GM19467 (cell line): ENCODE measurements around the gene ZFAND4.
"Not testable (repeated sequence)": the region's sequence is repeated elsewhere in the genome, so short reads cannot be mapped to it uniquely, and the experiment has no call there.

Source experiments
- ATAC-seq: cut with Tn5 transposase; IDR thresholded peaks from one replicate; pipeline ENCODE4 v1.9.1; 2021; ENCODE audit warnings: mild to moderate bottlenecking, moderate library complexity; ENCODE audit not compliant: unreplicated experiment

Gene ZFAND4

DNA sequence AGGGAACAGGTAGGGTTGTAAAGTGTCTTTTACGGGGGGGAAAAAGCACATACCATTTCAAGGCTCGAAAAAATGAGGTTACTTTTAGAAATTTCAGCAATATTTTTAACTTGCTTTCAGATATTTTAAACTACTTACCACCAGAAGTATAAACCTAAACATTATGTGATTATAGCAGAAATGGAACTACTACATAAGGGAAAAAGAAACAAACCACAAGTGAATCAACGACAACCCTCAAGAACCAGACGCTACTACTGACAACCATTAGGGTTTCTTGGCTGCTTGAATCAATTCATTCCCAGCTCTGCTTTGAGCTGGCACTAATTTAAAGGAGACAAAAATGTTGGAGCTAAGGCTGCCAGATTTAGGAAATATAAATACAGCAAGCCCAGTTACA lies 80.1 kb downstream of the ZFAND4 start:
- no peak for ATAC-seq

DNA sequence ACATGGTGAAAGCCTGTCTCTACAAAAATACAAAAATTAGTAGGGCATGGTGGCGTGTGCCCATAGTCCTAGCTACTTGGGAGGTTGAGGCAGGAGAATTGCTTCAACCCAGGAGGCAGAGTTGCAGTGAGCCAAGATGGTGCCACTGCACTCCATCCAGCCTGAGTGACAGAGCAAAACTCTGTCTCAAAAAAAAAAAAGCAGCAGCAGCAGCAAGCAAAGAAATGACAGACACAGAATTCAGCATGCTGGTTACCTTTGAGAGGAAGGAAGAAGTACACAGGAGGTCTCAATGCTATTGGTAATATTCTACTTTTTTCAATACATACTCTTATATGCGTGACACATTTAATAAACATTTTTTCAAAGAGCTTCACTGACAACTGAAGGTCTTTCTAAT lies 81.3 kb downstream of the ZFAND4 start:
- ATAC-seq = no peak

DNA sequence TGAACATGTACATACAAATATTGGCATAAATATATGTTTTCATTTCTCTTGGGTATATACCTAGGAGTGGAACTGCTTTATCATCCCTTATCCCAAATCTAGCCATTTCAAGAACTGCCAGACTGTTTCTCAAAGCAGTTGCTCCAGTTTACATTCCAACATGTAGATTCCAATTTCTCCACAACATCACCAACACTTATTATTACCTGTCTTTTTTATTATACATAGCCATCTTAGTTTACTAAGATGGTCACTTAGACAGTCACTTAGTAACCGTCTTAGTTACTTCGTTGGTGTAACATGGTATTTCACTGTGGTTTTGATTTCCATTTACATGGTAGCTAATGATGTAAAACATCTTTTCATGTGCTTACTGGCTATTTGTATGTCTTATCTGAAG lies 82.7 kb downstream of the ZFAND4 start:
- ATAC-seq = no peak

- ATAC-seq = no peak
Measured at GRCh38 chr10:45589009-45589408, 83.6 kb downstream of the ZFAND4 start.

GRCh38 chr10:45586028-45586824 lies 86.3 kb downstream of the ZFAND4 start:
- no peak for ATAC-seq

DNA sequence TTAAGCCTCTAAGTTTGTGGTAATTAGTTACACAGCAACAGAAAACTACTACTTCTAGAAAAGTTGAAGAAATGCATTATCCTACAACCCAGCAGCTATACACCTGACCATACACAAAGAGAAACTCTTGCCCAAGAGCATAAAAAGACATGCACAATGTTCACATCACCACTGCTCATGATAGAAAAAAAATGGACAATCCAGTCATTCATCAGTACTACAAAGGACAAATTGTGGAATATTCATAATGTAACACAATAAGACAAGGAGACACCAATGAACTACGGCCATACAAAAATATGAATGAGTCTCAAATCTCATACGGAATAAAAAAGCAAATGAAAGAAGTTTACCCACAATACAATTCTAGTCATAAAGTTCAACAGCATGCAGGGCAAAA lies 87.4 kb downstream of the ZFAND4 start:
- no peak for ATAC-seq

DNA sequence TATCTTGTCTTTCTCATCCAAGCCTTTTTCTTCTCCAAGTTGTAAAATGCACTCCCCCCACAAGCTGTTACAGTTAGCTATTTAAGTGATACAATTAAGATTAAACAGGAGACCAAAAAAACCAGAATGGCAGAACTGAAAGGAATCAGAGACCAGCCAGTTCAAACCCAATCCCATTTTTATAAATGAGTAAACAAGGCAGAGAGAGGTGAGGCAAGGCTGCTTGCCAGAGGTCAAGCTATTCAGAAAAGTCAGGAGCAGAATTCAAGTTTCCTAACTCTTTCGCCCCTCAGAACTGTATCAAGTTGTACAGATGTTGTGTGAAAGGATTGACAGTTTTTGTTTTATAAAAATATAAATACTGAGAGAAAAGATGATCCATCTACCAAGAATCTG lies 90.2 kb downstream of the ZFAND4 start:
- no peak for ATAC-seq

DNA sequence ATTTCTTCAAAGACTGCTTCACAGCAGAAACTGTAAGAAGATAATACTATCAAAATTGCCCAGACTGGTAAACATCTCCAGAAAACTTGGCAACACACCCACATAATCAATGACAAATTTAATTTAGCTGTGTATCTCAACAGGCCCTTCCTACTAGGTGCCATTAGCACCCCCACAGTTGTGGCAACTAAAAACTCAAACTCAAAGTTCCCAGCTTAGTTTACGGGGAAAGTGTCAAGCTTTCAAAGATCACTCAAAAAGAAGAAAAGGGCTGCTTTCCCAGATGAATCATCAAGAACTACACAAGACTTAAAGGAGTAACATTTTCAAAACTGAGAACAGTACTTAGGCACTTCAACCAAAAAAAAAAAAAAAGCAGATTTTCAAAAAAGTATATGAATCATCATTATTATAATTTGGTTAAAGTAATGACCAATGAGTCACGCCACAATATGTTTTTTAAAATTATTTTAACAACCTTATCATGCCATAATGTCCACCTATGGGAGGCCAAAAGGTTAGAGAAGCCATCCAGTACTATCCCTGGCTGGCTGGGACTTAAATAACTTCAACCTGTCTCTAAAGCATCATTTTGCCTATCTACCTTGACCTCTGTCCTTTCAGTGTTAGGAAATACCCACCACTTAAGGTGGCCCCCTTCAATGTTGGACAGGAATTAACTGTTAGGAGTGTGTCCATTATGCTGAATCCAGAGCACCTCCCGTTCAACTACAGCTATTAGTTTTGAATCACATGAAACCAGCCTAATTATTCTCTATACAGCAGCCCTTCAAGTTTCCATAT lies 90.8 kb downstream of the ZFAND4 start:
- no peak for ATAC-seq

GRCh38 chr10:45581216-45581549 lies 91.4 kb downstream of the ZFAND4 start:
- ATAC-seq = no peak

DNA sequence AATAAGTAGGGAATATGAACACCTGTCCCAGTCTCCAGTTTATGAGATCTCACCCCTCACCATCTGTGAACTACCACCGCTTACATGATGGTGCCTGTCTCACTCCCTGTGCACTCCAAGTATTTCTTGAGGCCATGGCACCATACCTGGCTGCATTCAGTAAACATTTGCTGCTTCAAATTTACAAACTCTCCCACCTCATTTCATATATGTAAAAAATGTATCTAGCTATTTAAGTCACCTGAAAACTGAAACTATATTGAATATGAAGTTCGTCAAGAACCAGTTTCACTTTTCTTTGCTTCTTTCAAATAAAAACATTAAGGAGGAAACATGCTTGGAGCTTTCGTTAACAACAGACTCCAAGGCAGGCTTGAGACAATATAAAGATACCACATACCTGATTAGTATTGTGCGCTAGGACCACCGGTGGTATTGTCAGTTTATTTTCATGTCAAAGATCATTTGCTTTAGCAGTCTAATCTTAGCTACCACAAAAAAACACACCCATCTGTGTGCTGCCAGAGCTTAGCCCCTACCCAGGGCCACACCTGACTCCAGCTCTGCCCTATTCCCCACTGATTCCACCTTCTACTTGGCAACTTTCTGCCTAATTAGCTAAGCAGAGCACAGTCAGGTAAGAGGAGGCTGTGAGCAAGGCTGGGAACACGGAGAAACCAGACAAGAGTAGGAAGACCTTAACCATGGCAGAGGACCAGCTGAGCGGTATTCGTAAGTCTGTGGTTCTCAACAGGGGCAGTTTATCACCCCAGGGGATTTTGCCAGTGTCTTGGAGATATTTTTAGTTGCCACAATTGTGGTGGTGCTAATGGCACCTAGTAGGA lies 92.0 kb downstream of the ZFAND4 start:
- no peak for ATAC-seq

GRCh38 chr10:45578384-45578971 lies 94.1 kb downstream of the ZFAND4 start:
- no peak for ATAC-seq

DNA sequence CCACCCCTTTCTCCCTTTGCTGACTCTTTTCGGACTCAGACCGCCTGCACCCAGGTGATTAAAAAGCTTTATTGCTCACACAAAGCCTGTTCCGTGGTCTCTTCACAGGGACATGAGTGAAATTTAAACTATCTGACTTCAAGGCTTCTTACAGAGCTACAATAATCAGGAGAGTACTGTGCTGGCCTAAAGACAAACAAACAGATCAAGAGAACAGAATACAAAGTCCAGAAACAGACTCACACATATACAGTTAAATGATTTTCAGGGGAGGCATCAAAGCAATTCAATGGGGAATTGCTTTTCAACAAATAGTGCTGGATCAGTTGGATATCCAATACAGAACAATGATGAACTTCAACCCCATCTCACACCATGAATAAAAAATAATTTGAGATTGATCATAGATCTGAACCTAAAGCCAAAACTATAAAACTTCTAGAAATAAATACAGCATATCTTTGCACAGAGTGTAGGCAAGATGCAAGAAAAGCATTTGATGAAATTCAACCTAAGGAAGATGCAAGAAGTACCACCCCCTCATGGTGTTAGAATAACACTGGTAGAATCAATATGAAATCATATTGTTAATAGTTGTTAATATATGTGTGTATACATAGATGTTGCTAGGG lies 96.5 kb downstream of the ZFAND4 start:
- no peak for ATAC-seq

DNA sequence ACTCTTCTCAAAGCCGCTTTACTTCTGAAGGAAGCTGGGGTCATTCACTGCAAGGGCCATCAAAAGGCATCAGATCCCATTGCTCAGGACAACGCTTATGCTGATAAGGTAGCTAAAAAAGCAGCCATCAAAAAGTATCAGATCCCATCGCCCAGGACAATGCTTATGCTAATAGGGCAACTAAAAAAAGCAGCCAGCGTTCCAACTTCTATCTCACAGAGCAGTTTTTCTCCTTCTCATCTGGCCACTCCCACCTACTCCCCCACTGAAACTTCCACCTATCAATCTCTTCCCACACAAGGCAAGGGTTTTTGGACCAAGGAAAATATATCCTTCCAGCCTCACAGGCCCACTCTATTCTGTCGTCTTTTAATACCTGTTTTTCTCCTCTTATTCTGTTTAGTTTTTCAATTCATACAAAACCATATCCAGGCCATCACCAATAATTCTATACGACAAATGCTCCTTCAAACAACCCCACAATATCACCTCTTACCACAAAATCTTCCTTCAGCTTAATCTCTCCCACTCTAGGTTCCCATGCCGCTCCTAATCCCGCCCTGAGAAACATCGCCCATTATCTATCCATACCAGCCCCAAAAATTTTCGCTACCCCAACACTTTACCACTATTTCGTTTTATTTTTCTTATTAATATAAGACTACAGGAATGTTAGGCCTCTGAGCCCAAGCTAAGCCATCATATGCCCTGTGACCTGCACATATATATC lies 97.4 kb downstream of the ZFAND4 start:
- ATAC-seq = not testable (repeated sequence)

- no peak for ATAC-seq
Measured at GRCh38 chr10:45569471-45569870, 103.1 kb downstream of the ZFAND4 start.

GRCh38 chr10:45566415-45566814 lies 106.2 kb downstream of the ZFAND4 start:
- no peak for ATAC-seq
